Renal pelvis (tissue), 4 donors: ENCODE measurements around the gene FGF11. TPM values are rescaled to one million over a fixed set of nuclear protein-coding genes. Genes with fewer than 3 reads are reported as not detected.
"Not testable (repeated sequence)": the region's sequence is repeated elsewhere in the genome, so short reads cannot be mapped to it uniquely, and the experiment has no call there.

Experiments used
- DNase-seq: peaks from one replicate; pipeline ENCODE4 v3.0.0-alpha.2; 2013
- polyA plus RNA-seq, 3 donors: library from polyadenylated mRNA; unstranded; fragments of 120-200 nt; gene quantifications; one replicate each; pipeline ENCODE4 v1.2.1, GENCODE V29; 2013; ENCODE audit not compliant: insufficient read length in 3 of 3

Gene FGF11
- polyA plus RNA-seq, 3 donors = 5.9 to 6.7 (median 6.0) TPM

DNA sequence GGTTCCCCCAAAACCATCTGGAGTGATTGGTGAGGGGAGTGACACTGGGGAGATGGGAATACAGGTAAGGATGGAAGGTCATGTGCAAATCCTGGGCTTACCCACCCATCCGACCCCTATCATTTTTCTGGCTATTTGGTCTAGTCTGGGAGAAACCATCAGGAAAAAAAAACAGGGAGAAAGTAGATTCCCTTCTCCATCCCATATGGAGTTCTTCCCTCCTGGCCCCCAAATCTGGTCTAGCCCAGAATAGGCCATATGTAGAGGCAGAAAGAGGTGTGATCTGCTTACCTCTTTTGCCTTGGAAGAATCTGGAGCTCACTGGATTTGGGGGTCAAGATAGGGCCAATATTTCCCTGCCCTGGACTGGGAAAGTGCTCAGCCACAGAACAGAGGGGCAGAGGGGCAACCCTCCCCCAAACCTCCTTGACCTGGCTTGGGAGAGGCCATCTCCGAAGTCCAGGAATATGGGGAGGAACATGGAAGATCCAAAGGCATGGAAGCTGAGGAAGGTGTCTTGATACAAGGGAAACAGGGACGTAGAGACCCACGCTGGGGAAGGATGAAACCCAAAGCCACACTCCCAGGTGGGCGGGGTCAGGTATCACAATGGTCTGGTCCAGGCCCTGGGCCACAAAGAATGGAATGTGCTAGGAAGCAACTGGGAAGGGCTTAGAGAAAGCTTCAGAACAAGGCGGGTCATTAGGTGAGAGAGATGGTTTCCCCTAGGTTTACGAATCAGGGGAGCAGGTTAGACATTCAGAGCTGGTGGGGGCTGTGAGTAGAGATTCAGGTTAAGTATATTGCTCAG is 21.7 kb downstream of the FGF11 start:
- no peak for DNase-seq

DNA sequence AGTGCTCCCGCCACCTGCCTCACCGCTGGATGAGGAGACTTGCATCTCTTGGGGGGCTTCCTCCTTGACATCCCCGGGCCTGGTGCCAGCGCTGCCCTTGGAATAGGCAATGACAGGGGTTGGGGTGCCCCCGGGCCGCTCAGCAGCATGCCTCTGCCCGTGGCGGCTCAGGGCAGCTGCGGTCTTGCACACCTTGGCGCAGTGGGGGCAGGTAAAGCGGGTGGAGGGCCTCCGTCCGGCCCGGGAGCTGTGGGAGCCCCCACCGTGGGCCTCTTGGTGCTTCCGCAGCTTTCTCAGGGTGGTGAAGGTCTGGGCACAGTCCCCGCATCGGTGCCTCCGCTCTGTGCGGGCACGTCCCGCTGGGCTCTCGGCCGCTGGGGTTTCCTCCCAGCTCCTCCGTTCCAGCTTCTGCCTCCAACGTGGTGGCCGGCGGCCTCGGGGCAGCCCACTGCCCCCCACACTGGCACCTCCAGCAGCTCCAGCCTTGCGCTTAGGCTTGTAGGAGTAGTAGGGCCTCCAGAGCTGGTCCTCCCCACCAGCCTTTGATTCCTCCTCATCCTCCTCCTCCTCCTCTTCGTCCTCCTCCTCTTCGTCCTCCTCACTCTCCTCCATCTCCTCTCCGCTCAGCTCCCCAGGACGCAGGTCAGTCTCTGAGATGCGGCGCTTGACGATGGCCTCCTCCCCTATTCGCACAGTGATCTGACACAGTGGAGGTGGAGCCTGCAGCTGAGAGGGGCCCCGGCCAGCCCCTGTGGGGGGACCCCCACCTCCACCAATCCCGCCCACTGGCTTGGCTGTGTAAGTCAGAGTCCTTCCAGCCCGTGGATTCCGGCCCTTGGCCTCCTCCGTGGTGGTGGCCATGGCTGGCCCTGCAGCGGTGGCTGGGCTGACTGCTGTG is 23.4 kb downstream of the FGF11 start:
- DNase-seq = no peak

DNA sequence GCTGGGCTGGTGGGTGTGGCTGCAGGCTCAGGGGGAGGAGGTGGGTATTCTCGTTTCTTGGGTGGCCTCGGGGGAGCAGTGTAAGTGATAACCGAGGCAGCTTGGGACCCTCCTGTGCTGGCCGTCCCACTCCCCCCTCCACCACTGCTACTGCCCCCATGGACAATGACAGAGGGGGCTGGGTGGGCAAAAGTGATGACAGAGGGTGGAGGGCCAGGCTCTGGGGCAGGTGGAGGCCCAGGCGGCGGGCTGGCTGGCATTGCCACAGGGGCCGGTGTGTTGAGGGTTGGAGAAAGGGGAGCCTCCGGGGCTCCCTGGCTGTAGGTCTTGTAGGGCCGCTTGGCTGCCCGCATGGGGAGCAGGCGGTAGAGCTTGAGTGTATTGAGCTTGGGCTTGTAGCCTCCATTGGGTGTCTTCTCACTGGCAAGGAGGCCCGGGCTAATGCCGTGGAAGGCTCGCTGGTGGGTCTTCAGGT is 24.1 kb downstream of the FGF11 start:
- DNase-seq = no peak

DNA sequence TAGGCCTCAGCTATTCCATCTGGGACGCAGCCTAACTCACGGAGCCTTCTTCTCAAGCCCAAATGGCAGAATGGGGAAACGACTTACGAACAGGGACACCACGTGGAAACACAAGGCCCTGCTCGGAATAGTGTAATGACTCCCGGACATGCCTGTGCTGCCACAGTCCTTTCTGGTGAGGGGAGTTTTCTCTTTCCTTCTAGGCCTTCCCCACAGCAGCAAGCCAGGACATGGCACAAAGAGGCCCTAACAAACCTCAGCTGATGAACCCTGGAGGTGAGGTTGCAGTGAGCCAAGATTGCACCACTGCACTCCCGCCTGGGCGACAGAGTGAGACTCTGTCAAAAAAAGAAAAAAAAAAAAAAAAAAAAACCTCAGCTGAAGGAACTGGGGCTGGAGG is 24.8 kb downstream of the FGF11 start:
- DNase-seq = no peak

DNA sequence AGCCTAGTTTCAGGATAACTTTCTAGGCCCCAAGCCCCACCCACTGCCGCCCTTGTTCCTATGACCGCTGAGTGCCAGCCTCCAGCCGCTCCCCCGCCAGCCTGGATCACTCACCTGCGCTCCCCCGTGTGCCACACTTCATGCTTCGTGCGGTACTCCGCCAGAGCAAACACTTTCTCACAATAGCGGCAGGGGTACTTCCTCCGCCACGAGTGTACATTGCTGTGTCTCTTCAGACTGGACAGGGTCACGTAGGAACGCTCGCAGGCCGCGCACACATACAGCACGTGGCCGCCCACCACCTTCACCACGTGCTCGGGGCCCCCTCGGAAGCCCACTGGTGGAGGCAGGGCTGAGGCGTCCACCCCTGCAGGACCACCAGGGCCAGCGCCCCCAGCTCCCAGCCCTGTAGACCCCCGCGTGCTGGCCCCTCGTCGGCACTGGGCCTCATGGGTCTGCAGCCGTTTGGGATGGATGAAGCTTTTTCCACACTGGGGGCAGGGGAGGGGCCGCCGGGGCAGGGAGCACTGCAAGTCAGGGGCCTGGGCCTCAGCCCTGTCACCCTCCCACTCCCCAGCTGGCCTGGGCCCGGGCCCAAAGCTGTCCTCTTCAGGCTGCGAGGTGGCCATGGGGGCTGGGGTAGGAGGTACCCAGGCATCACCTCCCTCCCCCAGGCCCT is 26.4 kb downstream of the FGF11 start:
- DNase-seq = peak; percentile 46

DNA sequence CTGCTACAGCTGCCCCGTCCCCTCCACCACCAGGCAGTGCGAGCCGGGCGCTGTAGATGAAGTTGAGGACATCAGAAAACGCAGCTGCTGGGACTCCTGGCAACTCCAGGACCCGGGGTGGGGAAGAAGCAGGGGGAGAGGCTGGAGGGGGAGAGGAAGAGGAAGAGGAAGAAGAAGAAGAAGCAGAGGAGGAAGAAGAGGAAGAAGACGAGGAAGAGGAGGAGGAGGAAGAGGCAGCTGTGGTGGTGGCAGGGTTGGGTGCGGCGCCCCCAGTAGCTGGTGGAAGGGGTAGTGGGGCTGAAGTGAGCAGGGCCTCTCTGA is 27.0 kb downstream of the FGF11 start:
- no peak for DNase-seq

DNA sequence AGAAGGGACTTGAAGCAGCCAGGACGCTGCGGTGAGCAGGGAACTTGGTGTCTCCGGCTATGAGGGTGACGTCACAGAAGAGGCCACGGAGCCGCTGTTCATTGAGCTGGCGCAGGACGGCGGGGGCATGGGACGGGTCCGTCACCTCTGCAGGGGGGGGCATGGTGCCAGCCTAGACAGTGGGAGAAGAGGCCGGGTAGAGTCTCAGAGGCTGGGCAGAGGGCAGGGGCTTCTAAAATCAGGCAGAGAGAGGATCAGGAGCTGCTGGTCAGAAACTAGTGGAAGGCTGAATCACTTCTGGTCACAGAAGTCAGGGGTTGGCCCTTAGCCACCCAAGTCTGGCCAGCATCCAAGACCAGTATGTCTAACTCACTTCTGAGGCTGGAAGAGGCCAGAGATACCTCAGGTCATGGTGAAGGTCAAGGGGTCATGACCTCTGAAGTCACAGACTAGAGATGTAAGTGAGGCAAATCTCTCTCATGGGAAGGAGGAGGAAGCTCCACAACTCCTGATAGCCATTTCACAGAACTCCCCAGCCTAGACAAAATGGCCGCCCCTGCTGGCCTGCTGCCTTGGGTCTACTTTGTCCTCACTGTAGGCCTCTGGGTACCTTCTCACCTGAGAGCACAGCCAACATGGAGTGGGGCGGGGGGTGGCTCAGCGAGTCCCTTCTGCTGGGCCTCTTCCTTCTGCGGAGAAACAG is 27.5 kb downstream of the FGF11 start:
- no peak for DNase-seq

DNA sequence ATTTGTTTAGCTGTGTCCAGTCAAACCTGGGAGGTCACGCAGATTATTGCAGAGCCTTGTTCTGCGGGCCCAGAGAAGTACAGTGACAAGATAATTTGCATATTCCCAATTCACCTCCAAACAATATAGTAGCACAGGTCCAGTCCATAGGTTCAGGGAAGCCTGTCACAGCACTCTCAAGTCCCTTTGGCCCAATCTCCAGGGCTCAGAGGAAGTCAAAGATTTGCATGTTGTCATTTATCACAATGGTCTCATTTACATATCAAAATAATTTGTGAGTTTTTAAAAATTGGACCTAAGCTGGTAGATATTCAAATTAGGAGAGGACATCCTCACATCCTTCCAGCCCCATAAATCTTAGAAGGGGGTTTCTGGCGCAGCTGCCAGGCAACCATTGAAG is 28.2 kb downstream of the FGF11 start:
- no peak for DNase-seq

DNA sequence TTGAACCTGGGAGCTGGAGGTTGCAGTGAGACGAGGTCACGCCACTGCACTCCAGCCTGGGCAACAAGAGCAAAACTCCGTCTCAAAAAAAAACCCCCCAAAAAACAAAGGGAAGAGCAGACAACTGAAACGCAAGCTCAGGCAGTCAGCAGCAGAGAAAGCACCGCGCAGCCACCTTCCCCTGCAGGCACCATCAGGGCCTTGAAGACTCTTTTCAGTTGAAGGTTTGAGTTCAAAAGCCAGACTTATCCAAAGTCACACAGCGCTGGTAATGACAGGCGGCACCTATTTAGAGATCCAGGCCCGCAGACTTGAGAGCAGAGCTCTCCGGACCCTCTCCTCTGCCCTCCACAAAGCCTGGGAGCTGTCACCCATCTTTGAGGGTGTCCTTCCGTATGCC is 29.0 kb downstream of the FGF11 start:
- DNase-seq = no peak

DNA sequence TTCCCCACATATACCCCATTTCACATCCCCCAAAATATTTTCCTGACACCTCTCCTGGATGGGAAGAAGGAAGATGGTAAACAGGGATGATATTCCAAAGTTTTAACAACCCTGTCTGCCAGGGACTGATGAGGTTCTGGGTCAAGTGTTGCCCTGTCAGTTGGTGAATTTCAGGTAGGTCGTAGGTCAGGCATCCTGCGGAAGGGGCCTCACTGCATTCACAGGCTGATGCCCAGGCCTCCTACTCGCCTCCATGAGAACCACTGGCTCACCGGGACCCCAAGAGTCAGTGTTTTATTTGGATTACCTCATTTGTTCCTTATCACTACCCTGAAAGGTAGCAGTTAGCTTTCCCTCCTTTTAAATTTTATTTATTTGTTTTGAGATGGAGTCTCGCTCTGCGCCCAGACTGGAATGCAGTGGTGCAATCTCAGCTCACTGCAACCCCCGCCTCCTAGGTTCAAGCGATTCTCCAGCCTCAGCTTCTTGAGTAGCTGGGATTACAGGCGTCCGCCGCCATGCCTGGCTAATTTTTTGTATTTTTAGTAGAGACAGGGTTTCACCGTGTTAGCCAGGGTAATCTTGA is 29.6 kb downstream of the FGF11 start:
- peak; percentile 42 for DNase-seq

DNA sequence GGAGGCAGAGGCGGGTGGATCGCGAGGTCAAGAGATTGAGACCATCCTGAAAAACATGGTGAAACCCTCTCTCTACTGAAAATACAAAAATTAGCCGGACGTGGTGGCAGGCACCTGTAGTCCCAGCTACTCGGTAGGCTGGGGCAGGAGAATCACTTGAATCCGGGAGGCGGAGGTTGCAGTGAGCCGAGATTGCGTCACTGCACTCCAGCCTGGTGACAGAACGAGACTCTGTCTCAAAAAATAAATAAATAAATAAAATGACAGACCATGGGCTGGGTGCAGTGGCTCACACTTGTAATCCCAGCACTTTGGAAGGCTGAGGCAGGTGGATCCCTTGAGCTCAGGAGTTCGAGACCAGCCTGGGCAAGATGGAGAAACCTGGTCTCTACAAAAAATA is 30.5 kb downstream of the FGF11 start:
- not testable (repeated sequence) for DNase-seq

DNA sequence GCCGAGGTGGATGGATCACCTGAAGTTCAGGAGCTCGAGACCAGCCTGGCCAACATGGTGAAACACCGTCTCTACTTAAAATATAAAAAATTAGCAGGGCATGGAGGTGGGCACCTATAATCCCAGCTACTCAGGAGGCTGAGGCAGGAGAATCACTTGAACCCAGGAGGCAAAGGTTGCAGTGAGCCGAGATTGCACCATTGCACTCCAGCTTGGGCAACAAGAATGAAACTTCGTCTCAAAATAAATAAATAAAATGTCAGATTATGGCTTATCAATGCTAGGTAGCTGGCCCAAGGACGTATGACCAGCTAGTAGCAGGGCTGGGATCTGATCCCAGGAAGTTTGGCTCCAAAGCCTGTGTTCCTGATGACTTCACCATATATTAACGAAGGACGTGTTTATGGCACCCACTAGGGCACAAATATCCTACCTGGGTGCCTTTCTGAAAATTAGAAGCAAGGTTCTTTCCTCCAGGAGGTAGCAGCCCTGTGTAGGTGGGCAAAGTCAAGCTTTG is 31.2 kb downstream of the FGF11 start:
- DNase-seq = not testable (repeated sequence)

DNA sequence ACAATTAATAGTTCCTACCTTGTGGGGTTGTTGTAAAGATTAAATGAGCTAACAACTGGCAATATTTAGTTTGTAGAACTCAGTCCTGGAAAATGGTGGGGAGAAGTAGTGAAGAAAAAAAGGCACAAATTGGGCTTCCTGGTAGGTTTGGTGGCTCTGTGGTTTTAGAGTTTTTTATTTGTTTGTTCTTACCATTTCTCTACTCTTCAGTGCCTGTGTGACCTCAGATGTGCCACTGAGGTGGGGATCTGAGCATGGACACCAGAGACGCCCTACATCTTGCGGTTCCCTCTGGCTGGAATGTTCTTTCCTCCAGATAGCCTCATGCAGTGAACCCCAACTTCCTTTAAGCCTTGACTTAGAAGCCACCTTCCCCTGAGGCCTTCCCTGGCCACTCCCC is 32.4 kb downstream of the FGF11 start:
- no peak for DNase-seq

DNA sequence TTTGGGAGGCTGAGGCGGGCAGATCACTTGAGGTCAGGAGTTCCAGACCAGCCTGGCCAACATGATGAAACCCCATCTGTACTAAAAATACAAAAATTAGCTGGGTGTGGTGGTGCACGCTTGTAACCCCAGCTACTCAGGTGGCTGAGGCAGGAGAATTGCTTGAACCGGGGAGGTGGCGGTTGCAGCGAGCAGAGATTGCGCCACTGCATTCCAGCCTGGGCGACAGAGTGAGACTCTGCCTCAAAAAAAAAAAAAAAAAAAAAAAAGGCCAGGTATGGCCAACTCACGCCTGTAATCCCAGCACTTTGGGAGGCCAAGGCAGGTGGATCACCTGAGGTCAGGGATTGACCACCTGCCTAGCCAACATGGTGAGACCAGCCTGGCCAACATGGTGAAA is 35.5 kb downstream of the FGF11 start:
- DNase-seq = not testable (repeated sequence)

DNA sequence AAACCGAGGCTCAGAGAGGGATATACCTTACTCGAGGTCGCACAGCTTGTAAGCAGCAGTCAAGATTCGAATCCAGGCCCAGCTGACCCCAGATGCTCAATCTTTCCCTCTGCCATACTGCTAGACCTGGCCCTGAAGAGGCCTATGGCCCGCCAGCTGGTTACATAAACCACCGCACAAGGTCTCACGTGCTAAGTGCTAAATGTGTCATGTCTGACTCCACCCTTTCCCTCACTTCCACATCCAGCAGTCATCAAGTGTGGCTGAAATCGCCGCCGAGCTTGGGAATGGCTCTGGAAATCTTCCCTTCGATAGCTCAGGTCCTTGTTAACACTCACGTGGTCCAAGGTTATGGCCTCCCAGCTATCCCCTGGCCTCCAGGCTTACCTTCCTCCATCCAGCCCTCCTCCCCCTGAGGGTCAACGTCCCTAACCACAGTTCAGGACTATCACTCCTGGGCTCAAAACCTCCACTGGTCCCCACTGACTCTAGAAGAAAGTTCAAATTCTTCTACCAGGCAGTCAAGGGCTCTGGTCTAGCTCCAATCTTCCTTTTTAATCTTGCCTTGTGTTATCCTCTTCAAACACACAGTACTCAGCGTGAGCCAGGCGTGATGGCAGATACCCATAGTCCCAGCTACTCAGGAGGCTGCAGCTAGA is 36.6 kb downstream of the FGF11 start:
- DNase-seq = no peak

DNA sequence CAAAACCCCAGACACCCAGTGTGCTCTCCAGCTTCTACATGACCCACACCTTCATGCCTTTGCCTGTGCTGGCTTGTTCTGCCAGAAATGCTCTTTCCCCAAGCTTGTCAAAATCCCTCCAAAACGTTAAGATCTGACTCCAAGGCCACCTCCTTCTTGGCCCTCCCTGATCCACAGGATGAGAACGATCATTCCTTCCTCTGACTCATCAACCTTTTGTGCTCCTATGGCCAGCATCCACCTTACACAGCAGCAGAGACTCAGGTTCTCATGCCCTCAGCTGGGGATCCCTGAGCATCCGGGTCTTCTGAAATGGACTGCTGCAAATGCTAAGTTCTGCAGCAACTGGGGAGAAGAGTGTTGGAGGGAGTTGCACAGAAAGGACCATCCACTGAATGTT is 37.2 kb downstream of the FGF11 start:
- no peak for DNase-seq

DNA sequence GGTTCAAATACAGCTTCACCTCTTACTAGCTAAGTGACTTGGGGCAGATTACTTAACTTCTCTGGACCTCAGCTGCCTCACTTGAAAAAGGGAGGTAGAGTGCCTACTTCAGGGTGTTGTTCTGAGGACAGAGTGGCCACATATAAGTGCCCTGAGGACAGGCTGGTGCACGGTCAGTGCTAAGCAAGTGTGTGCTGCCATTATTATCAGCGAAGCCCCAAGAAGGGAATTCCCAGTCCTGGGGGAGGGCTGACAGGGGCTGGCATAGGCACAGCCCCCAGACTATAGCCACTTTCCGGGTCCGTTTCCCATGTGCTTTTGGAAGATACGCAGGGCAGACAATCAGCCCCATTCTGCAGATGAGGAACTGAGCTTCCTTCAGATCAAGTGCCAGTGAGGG is 37.6 kb downstream of the FGF11 start:
- DNase-seq = no peak

DNA sequence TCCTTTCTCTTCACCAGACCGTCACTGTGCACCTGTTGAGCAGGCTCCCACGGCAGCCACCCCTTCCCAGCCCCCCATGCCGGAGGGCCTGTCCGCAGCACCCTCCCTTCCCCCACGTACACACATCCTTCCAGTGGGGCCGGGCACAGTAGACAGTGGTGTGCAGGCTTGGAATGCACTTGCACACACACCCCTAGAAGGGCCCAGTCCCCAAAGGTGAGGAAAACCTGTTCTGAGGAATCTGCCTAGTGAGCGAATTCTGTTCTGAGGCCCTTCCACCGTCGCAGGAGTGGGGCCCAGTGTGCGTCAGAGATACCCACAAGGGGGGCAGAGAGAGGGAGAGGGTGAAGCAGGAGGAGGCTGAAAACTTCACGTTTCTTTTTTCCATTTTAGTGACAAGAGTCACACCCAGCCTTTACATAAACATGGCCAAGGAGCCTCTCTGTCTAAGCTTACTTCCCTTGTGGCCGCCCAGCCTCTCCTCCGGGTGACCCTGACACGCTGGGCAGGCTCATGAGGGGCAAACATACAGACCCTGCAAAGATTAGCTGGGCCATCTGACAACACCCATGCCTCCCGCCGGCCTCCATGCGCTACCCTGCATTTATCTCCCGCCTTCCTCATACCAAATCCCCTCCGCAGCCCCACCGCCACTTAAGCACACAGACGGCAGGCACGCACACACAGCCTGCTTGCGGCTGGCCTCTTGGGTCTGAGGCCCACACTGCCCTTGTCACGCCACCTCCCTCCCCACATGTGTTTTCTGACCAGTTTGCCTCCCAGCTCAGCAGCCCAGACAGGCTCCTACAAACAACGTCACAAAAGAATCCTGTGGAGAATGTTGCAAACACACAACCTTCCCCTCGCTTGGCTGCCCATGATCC is 38.3 kb downstream of the FGF11 start:
- DNase-seq = peak; percentile 67
